ENCODE data around the gene PRUNE2.

DNA sequence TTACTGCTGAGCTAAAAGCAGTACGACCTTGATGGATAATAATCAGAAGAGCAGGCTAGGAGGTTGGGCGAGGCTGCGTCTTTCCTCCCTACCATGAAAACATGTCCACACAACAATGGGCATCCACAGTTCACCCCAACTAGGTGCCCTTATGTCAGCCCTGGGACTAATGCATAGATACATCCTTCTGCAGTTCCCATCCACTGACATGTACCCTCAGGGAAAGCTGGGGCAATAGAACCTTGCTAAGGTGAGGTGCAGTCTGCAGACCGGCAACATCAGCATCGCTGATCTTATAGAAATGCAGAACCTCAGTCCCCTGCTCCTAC, 697 bp upstream of the PRUNE2 start:
- TF ChIP-seq, protein P1, sequence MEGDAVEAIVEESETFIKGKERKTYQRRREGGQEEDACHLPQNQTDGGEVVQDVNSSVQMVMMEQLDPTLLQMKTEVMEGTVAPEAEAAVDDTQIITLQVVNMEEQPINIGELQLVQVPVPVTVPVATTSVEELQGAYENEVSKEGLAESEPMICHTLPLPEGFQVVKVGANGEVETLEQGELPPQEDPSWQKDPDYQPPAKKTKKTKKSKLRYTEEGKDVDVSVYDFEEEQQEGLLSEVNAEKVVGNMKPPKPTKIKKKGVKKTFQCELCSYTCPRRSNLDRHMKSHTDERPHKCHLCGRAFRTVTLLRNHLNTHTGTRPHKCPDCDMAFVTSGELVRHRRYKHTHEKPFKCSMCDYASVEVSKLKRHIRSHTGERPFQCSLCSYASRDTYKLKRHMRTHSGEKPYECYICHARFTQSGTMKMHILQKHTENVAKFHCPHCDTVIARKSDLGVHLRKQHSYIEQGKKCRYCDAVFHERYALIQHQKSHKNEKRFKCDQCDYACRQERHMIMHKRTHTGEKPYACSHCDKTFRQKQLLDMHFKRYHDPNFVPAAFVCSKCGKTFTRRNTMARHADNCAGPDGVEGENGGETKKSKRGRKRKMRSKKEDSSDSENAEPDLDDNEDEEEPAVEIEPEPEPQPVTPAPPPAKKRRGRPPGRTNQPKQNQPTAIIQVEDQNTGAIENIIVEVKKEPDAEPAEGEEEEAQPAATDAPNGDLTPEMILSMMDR (IDR thresholded peaks at IDR 0.05): no peak
- no peak for TF ChIP-seq POLR2A (IDR thresholded peaks at IDR 0.05)

All from transverse colon (tissue), 3 donors.